Measurements from ENCODE around the gene TMEM270. TPM values are rescaled to one million over a fixed set of nuclear protein-coding genes. Genes with fewer than 3 reads are reported as not detected.

Gene TMEM270
- total RNA-seq, 4 donors from 2014 or later = not detected

DNA sequence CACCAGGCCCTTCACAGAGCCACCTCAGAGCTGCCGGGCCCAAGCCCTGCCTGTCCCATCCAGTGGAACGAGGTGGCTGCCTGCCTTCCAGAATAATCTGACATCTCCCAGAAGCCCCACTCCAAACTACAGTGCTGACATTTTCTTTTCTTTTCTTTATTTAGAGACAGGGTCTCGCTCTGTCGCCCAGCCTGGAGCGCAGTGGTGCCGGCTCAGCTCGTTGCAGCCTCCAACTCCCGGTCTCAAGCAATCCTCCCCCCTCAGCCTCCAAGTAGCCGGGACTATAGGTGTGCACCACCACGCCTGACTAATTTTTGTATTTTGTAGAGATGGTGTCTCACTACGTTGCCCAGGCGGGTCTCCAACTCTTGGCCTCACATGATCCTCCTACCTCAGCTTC, 346 bp downstream of the TMEM270 start:
- DNase-seq (ENCODE audit: low spot score) (no peak), ATAC-seq (ENCODE audit: low FRiP score) (no peak)
- no peak for TF ChIP-seq CTCF (IDR thresholded peaks at IDR 0.05)

DNA sequence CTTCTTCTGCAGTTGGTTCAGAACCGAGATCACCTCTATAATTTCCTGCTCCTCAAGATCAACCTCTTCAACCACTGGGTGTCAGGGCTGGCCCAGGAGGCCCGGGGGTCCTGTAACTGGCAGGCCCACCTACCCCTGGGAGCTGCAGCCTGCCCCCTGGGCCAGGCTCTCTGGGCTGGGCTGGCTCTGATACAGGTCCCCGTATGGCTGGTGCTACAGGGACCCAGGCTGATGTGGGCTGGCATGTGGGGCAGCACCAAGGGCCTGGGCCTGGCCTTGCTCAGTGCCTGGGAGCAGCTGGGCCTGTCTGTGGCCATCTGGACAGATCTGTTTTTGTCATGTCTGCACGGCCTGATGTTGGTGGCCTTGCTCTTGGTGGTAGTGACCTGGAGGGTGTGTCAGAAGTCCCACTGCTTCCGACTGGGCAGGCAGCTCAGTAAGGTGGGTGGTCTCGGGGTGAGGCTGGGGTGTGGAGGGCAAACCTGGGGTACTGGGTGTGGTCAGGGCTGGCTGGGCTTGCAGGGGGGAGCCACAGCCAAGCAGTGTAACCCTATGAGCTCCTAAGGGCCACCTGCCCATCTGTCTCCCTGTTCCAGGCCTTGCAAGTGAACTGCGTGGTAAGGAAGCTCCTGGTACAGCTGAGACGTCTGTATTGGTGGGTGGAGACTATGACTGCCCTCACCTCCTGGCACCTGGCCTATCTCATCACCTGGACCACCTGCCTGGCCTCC, 4.2 kb downstream of the TMEM270 start:
- ATAC-seq (ENCODE audit: low FRiP score) = no peak
- no peak for DNase-seq (ENCODE audit: low spot score)
- no peak for TF ChIP-seq CTCF (IDR thresholded peaks at IDR 0.05)

DNA sequence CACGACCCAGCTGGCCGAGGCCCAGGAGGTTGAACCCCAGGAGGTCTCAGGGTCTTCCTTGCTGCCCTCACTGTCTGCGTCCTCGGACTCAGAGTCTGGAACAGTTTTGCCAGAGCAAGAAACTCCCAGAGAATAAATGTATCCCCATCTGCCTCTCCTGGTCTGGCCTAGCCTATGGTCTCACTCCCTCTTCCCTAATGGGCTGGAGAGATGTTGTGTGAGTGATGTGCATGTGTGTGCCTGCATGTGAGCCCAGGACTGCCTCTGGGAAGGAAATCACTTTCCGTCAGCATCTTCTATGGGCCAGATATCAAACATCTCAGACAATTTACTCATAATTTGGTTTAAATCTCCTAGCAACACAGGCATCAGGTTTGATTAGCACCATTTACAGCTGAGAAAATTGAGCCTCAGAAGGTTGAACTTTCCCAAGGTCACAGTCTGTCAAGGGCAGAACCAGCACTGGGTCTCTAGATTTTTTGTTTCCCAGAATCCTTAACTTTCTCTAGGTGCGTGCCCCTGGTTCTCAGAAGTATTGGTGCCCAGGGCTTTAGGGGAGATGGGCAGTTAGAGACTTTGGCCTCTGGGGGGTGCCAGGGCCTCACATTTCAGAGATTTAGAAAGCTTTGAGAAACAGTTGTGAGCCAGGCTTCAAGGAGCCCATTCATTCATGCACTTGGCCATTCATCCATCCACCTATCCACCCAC, 4.9 kb downstream of the TMEM270 start:
- peak; percentile 57 for ATAC-seq (ENCODE audit: low FRiP score)
- no peak for TF ChIP-seq CTCF (IDR thresholded peaks at IDR 0.05)
- no peak for DNase-seq (ENCODE audit: low spot score)

GRCh38 chr7:73866446-73866767, 5.4 kb downstream of the TMEM270 start:
- TF ChIP-seq CTCF (IDR thresholded peaks at IDR 0.05) = no peak
- ATAC-seq (ENCODE audit: low FRiP score) (no peak), DNase-seq (ENCODE audit: low spot score) (no peak)

DNA sequence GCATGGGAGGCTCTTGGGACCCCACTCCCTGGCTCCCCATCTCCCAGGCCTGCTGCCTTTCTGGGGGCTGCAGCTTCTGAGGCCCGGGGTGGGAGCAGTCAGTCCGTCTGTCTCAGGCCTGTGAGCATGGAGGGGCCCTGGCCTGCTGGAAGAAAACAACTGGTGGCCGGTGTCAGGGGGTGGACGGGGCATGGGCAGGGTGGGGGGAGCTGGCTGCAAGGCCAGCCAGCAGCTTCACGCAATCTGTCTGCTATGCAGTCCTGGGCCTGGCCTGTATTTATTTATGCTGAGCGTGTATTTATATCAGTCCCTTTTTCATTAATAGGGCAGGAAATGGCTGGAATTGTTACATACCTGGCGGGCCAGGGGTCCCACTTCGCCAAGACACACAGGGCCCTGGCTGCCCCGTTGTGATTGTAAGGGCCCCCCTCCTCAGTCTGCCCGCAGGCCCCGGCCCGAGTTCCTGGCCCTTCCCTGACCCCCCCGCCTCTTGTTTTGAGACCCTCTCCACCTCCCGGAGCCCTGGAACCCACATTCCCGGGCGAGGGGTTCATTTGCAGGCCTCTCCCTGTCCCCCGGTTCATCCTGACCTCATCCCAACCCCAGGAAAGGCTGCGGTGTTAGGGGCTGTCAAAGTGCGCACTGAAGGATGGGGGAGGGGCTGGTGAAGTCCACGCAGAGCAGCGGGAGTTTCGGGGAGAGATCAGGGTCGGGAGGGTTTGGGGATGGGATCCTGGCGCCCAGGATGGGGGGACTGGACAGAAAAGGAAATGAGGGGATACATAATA, 8.2 kb downstream of the TMEM270 start:
- no peak for ATAC-seq (ENCODE audit: low FRiP score)
- no peak for DNase-seq (ENCODE audit: low spot score)
- TF ChIP-seq CTCF (IDR thresholded peaks at IDR 0.05) = no peak

DNA sequence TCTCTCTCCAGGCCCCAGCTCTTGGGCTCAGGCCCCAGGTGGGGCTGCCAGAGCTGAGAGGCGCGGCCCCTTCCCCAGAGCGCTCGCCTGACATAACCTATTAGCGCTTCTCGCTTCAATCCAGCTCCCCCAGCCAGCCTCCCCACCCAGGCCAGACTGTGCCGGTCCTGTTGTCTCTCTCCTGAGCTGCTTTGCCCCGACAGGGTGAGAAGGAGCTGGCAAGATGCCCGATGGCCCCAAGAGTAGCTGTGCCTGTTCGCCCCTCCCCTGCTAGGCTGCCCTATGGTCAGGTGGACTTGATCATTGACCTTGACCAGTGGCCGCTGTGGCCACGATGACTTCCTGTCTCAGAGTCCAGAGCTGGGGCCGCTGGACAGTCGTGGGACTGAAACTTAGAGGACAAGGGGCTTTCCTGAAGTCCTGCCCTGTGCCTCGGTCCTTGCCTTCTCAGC, 9.1 kb downstream of the TMEM270 start:
- TF ChIP-seq CTCF (IDR thresholded peaks at IDR 0.05) = no peak
- DNase-seq (ENCODE audit: low spot score) = no peak
- no peak for ATAC-seq (ENCODE audit: low FRiP score)

Data from omental fat pad (tissue), 4 donors.